ENCODE results near the gene UBE3B.

UBE3B gene

GRCh38 chr12:109493938-109494337 is 16.5 kb downstream of the UBE3B start:
- in situ Hi-C loops (cut with HindIII; ENCODE audit: low sequenced_read_pairs) = no loop called here

DNA sequence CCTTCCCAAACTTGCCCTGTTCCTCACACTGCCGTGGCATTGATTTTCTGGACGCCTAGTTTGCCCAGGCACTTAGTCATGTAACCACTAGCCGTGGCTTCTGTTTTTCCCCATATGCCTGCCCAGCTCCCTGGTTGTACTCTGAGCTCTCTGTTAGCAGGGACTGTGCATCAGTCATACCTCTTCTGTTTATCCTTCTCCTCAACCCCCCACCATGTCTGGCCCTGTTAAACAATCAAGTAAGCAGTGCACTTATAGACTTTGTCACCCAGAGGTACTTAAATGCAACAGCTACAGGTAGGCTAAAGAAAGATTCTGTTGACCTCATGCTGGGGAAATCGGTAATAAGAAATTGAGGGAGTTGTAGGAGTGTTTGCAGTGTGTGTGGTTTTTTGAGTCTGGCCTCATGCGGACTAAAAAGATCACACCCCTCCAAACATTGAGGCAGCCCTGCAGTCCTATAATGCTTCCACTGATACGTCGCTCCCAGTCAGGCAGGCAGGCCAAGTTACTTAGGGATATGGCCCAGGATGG is 17.0 kb downstream of the UBE3B start:
- in situ Hi-C loops (cut with HindIII; ENCODE audit: low sequenced_read_pairs) = no loop called here

GRCh38 chr12:109495012-109495411 is 17.6 kb downstream of the UBE3B start:
- in situ Hi-C loops (cut with HindIII; ENCODE audit: low sequenced_read_pairs) = no loop called here

- in situ Hi-C loops (cut with HindIII; ENCODE audit: low sequenced_read_pairs) = no loop called here
Measured at GRCh38 chr12:109496306-109496705, 18.9 kb downstream of the UBE3B start.

- in situ Hi-C loops (cut with HindIII; ENCODE audit: low sequenced_read_pairs) = no loop called here
Measured at GRCh38 chr12:109497675-109498074, 20.2 kb downstream of the UBE3B start.

GRCh38 chr12:109500406-109501185 is 23.2 kb downstream of the UBE3B start:
- in situ Hi-C loops (cut with HindIII; ENCODE audit: low sequenced_read_pairs) = no loop called here

GRCh38 chr12:109501299-109501698 is 23.9 kb downstream of the UBE3B start:
- in situ Hi-C loops (cut with HindIII; ENCODE audit: low sequenced_read_pairs) = no loop called here

DNA sequence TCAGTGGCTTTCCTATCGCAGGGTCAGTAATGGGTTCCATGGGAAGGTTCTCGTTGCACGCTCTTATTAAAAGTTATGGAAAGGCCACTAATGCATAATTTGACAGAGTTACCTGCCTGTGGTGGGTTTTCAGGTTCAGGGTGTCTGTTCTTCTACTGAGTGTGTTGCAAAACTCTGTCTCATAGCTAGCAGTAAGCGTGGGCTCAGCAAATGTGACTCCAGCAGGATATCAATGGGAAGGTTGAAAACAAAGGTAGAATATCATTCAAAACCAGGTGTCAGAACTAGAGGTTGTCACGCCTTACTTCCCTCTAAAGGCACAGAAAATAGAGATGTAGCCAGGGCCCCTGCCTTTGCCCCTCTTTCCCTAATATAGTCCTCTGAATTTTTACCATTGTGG is 24.9 kb downstream of the UBE3B start:
- in situ Hi-C loops (cut with HindIII; ENCODE audit: low sequenced_read_pairs) = no loop called here

DNA sequence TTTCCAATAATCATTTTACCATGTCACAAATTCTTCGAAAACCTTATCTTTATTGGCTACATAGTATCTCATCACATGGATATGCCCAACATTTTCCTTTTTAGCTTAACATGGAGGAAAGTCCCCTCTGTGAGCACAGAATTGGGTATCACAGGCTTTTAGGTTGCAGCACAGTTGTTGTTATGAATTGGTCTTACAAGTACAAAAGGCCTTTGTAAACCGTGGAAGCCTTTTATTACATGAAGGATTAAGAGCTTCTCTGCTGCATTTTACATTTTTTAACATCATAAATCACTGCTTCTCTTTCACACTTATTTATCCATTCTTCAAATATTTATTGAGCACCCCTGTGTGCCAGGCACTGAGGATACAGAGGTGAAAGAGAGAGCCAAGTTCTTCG is 26.2 kb downstream of the UBE3B start:
- in situ Hi-C loops (cut with HindIII; ENCODE audit: low sequenced_read_pairs) = no loop called here

GRCh38 chr12:109504068-109504467 is 26.6 kb downstream of the UBE3B start:
- in situ Hi-C loops (cut with HindIII; ENCODE audit: low sequenced_read_pairs) = no loop called here

GRCh38 chr12:109510196-109510595 is 32.8 kb downstream of the UBE3B start:
- in situ Hi-C loops (cut with HindIII; ENCODE audit: low sequenced_read_pairs) = loop anchor here (5.0 kb wide), 1 partner anchor 267 kb away; no protein-coding TSS in a partner anchor

- in situ Hi-C loops (cut with HindIII; ENCODE audit: low sequenced_read_pairs) = loop anchor here (5.0 kb wide), 1 partner anchor 265 kb away; no protein-coding TSS in a partner anchor
Measured at GRCh38 chr12:109512608-109513007, 35.2 kb downstream of the UBE3B start.

GRCh38 chr12:109513051-109513450 is 35.6 kb downstream of the UBE3B start:
- in situ Hi-C loops (cut with HindIII; ENCODE audit: low sequenced_read_pairs) = loop anchor here (5.0 kb wide), 1 partner anchor 264 kb away; no protein-coding TSS in a partner anchor

- in situ Hi-C loops (cut with HindIII; ENCODE audit: low sequenced_read_pairs) = loop anchor here (5.0 kb wide), 1 partner anchor 263 kb away; no protein-coding TSS in a partner anchor
Measured at GRCh38 chr12:109513977-109514376, 36.5 kb downstream of the UBE3B start.

- in situ Hi-C loops (cut with HindIII; ENCODE audit: low sequenced_read_pairs) = no loop called here
Measured at GRCh38 chr12:109517619-109518018, 40.2 kb downstream of the UBE3B start.

- in situ Hi-C loops (cut with HindIII; ENCODE audit: low sequenced_read_pairs) = no loop called here
Measured at GRCh38 chr12:109518820-109519665, 41.6 kb downstream of the UBE3B start.

GRCh38 chr12:109519787-109520186 is 42.4 kb downstream of the UBE3B start:
- in situ Hi-C loops (cut with HindIII; ENCODE audit: low sequenced_read_pairs) = no loop called here

- in situ Hi-C loops (cut with HindIII; ENCODE audit: low sequenced_read_pairs) = no loop called here
Measured at GRCh38 chr12:109521831-109522230, 44.4 kb downstream of the UBE3B start.

DNA sequence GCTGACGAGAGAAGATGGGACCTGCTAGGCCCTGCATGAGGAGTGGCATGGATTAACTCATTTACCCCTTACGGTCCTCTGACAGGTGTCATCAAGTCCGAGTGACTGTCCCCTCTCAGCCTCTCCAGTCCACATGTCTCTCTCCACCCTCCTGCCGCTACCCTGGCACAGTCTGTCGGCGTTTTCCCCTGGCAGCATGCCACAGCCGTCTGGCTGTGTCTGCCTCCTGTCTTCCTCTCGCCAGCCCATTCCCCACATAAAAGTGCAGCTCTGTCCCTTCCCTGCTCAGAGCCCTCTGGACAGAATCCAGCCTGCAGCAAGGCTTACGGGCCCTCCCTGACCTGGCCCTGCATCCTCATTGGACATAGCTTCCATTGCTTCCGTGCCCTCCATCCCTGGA is 45.6 kb downstream of the UBE3B start:
- in situ Hi-C loops (cut with HindIII; ENCODE audit: low sequenced_read_pairs) = no loop called here

GRCh38 chr12:109523504-109523903 is 46.1 kb downstream of the UBE3B start:
- in situ Hi-C loops (cut with HindIII; ENCODE audit: low sequenced_read_pairs) = no loop called here

- in situ Hi-C loops (cut with HindIII; ENCODE audit: low sequenced_read_pairs) = no loop called here
Measured at GRCh38 chr12:109524466-109525278, 47.2 kb downstream of the UBE3B start.
